ENCODE data around the gene SLIT1.

The SLIT1 gene

GRCh38 chr10:97185326-97186058 lies at the start of gene SLIT1:
TSS of gene SLIT1 (minus strand) at chr10:97185959. CDS start at chr10:97185674, 285 bp downstream.
- ATAC-seq: no peak
- peak; percentile 12 for DNase-seq

DNA sequence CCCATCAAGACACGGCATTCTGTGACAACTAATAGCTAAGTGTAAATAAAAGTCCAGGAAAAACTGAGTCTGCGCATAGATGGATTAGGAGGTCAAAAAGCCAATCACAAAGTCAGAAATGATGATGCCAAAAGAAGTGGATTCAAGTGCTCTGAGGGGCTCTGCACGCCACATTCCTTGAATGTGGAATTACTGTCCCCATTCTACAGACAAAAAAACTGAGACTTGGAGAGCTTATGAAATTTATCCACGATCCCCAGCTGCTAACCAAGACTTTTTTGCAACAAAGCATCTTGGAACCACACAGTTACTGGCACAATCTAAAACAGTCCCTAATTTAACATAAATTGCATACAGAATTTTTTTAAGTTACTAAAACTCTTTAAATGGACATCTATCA lies 49.6 kb upstream of the SLIT1 start:
- ATAC-seq (no peak), DNase-seq (no peak)

DNA sequence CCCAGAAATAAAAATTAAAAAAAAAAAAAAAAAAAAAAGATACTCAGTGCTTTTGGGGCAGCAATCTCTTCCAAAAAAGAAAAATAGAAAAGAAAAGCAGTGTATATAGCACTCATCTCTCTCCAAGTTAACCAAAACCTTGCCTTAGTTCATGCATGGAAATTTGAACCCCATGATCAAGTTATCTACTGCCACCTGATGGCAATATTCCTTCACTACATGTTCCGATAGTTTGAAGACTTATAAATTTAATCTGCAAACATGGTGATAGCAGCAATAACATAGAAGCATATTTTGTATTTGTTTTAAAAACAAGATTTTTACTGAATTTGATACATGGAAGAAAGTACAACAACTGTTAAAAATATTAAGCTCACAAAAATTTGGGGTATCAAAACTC lies 48.6 kb upstream of the SLIT1 start:
- ATAC-seq: no peak
- DNase-seq: no peak

GRCh38 chr10:97230146-97230545 lies 44.4 kb upstream of the SLIT1 start:
- ATAC-seq (peak; percentile 96), DNase-seq (no peak)

DNA sequence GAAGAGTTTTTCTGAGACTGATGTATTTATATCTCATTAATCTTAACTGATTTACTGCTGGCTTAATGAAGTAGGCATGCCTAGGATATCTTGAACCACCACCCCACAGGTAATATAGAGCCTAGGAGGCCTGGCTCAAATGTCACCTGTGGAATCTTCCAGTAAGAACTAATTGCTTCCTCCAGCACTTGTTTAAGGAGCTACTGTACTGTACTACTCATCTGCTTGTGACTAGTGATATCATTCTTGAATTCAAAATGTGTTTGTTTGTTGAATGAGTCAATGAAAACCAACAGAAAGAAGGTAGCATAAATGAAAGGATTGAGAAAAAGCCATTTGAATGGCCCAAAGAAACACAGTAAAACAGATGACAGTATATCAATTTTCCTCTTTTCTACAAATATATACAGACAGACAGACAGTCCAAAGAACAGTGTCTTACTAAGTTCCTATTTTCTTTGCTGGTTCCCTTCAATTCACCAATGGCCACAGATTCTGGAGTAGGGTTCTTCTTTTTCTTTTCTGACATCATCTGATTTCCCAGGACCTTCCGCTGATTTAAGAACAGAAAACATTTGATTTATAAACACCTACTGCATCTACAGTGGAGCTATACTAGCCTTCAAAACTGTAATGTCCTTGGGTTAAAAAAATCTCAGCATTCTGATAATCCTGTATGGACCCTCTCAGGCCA lies 43.7 kb upstream of the SLIT1 start:
- ATAC-seq (no peak), DNase-seq (no peak)

DNA sequence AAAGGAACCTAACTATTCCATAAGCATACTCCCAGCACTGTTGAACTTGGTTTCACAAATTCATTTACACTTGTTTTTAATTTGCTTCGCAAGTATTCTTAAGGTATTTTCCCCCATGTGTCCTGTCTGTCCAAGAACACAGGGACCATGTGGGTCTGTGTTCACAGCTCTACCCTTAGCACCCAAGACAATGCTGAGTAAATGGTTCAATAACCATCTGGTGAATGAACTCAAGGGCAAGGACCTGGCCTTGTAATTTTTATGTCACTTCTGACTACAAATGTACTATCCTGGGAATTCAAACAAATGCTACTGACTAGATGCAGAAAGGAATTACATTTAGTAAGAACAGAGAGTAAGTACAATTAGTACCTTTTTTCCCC lies 43.0 kb upstream of the SLIT1 start:
- DNase-seq (no peak), ATAC-seq (no peak)

DNA sequence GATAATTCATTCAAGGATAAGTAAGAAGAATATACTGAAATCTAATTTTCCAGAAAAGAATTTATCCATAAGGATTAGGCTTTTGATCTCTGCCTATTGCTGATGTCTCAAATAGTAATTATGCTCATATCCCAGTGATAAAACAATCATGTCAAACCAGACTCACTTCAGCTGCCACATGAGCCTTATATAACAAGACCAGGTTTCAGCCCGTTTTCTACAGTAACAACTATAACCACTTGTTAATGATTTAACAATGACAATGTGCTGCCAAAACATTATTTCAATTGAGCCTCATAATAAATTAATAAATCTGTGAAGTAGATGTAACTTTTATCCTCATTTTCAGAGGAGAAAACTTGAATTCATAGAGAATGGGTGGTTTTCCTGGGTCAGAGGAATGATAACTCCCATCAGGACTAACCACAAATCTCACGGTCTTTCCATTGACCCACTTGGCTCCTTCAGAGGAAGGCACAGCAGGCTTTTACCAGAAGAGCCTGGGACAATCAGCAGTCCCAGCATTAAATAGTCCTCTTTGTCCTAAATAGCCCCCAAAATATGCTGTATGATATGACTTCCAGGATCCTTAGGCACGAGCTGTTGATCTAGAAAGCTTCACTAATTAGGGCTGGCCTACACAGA lies 42.5 kb upstream of the SLIT1 start:
- DNase-seq (no peak), ATAC-seq (no peak)

DNA sequence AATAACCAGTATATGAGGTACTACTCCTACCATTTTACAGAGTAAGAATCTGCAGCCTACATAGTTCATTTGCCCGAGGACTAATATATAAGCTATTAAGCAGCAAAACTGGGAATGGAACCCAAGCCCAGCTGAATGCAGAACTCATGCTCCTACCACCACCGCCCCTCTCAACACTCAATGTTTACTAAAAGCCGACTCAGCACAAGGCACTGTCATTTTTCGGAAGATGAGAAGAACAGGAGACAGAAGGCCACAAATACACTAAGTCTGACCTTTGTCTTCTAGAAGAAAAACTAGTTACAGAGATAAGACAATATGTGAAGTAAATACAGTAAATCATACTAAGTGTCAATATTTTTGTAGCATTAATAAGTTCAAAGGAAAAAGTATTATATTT lies 40.6 kb upstream of the SLIT1 start:
- ATAC-seq: no peak
- DNase-seq: no peak

DNA sequence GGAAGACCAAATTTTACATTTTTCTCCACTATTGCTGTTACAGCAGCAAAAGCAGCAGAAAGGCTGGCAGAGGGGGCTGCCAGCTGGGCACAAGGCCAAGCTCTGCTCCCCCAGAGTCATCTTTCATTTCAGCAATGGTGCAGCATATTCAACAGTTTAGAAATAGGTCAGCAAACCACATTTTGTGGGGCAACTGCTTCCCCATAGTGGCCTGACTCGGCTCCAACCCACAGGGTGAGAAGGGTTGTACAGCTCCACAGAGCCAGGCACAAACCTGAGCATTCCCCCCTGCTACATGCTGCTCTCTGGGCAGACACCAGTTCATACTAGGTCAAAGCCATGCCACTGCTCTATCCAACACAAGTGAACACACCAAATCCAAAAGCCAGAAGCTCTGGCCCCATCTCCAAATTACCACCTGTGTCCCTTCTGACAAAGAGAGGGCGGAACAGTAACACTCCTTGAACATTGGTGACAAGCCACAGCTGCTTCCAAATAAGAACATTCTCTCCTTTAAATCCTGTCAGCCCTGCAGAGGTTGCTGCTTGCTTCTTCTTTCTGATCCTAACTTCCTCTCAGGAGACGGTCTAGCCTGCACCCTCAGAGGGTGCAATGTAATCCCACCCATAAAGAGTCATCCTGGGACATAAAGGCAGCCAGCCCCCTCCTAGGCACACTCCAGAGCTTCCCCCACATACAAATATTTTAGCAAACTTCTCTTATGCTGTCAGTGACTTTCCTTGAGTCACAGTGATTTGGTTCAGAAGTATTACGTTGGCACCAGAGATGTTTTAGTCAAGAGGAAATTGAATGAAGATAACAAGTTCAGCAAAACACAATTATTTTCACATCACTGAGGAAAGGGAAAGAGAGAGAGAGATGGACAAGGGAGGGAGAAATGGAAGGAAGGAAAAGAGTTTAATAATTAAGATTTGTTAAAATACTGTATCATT lies 39.0 kb upstream of the SLIT1 start:
- DNase-seq: no peak
- ATAC-seq: peak; percentile 68

DNA sequence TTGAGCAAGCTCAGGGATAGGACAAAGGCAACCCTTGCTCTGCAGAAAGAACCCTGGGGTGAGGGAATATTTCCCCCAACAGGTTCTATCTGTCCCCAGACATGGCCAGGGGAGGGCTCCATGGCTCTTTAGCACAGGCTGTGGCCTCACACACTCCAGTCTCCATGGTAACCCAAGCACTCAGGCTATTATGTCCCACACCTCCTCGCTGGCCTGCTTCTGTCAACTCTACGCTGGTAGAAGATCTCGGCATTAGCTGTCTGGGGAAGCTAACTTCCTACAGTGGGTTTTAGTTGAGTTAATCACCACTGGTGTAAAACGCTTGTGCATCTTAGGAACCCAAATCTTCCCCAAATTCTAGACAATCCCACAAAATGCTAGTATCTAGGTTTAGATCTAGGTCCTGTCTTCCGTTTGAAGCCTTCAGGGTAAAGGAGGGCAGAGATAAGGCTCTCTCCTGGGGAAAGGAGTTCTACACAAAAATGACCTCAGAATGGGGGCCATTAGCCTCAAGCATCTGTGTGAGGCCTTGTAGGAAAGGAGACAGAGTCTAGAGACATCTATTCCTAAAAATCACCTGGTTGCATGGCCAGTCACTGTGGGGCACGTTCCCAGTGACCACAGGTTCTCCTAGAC lies 36.7 kb upstream of the SLIT1 start:
- ATAC-seq (no peak), DNase-seq (no peak)

GRCh38 chr10:97220355-97220754 lies 34.6 kb upstream of the SLIT1 start:
- ATAC-seq (no peak), DNase-seq (no peak)

- no peak for DNase-seq
- no peak for ATAC-seq
These were observed 31.5 kb upstream of the SLIT1 start for GRCh38 chr10:97217299-97217698.

- ATAC-seq: no peak
- DNase-seq: no peak
These were observed 30.0 kb upstream of the SLIT1 start for GRCh38 chr10:97215619-97216260.

DNA sequence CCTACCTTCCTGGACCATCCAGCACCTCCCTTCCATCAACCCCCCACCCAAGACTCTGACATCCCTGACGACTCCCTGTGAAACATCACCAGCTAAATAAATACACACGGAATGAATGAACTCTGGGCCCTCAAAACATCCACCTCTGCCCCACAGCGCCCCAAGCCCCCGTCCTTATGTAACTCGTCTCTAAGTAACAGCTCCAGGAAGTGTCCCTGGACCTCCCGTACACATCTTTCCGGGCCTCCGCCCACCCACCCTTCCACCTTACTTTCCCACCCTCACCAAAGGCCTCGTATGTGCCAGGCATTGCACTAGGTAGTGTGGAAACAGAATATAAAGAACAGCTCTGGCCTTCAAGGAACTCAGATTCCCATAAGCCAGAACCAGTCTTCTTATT lies 27.7 kb upstream of the SLIT1 start:
- ATAC-seq (no peak), DNase-seq (no peak)

DNA sequence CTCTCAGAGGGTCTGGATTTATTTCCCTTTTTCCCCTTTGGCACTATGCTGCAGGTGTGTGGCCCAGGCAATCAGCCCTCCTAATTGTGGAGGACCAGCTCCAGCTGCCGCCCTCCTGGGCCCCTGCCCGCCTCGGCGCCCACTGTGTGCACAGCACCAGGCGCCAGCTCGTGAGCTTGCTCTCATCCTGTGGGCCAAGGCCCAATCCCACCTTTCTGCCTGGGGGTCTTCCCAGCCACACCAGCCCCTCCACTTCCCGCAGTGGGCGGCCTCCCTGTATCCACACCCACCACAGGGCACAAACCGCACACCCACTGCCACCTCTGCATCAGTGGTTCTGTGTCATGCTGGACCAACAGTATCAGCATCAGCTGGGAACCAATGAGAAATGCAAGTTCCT lies 25.5 kb upstream of the SLIT1 start:
- ATAC-seq: no peak
- no peak for DNase-seq

- ATAC-seq (peak; percentile 49), DNase-seq (peak; percentile 74)
These were observed 24.8 kb upstream of the SLIT1 start for GRCh38 chr10:97210543-97210960.

DNA sequence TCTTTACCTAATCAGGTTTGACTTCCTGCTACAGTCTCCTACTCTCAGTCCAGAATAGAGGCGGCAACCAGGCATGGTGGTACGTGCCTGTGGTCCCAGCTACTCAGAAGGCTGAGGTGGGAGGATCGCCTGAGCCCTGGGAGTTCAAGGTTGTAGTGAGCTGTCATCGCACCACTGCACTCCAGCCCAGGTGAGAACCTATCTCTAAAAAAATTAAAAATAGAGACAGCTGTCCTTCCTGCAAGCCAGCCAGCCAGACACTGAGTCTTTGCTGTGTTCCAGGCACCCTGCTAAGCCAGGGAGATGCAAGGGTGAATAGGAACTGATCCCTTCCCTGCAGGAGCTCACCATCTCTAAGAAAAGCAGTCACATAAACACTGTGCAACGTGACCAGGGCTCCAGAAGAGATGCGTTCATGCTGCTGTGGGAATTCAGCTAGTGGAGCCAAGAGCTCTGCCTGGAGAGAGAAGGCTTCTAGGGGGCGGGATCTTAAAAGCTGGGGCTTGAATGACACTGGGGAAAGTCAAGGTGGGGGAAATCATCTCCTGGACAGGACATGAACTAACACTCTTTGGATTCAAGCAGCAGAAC lies 22.1 kb upstream of the SLIT1 start:
- ATAC-seq (no peak), DNase-seq (no peak)

DNA sequence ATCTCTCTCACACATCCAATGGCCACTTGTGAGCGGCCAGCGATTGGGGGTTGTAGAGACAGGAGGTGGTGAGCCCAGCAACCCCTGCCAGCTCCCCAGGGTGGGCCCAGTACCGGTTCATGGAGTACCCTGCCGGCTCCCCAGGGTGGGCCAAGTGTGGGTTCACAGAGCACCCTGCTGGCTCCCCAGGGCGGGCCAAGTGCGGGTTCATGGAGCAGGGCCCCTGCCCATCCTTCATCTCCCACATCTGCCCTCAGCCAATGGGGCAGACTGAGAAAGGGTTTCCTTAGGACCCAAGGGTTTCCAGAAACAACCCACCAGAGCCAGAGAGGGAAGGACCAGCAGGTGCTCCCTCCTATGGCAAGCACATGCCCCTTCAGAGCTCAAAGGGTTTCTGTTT lies 21.4 kb upstream of the SLIT1 start:
- ATAC-seq (no peak), DNase-seq (no peak)

DNA sequence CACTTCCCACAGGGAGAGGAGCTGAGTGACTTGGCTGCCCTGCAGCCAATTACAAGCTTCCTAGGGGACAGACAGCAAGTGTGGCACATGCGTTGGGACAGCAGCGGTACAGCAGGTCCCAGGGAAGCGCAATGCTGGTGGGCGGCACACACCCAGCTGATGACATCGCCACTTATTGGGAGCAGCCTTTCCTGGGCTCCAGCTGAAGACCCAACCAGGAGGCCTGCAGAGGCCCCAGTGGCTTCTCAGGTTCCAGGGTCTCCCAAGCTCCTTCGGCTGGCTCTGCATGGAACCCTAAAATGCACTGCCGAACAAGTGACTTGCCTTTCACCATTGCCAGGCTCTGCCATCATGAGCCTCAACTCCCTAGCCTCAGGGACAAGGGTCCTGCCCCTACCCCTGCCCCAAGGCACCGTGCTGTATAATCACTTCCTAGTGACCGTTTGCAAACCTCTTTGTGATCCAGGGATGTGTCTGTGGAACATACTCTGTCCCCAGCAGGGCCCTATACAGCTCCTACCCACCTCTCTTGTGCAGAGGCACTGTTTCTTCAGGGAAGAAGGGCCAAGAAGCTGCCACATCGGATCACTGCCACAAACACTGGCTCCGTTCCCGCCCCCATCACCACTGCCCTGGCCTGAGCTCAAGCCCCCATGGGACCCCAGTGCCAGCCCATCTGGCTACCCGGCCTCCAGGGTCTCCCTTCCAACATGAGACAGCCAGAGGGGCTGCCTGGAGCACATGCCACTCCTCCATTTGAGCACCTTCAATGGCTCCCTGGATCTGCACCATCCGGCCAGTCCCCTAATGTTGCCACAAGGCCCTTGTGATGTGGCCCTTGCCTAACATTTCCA lies 19.3 kb upstream of the SLIT1 start:
- no peak for ATAC-seq

DNA sequence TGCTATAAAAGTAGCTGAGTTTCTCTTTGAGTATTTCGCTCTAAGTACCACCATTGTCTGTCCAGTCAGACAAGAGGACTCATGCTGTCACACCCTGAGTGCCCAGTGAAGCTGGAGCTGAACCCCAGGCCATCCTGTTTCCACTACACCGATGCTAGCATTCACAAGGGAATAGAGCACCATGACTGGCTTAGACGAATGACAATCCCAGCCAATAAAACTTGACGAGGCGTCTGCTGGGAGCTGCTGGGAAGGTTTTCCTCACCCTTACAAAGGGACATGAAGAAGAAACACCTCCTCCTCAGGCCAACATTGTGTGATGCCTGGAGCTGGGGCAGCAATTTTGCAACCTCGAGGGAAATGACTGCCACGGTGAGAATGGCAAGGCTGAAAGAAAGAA lies 17.5 kb upstream of the SLIT1 start:
- ATAC-seq: no peak
- DNase-seq: no peak

More for the DNA sequence above, 19.3 kb upstream of the SLIT1 start:
- no peak for DNase-seq
